Activated T-helper 1 cell treated with anti-CD3 and anti-CD28 coated beads, Interleukin-2, amount 50 U/mL, for 16 hours (primary cell): ENCODE data around the gene CELSR1.

Source experiments
- DNase-seq, 2 donors: peaks; one replicate each; pipeline ENCODE4 v3.0.0-alpha.2; 2020; ENCODE audit warnings: low read depth in 1 of 2, low spot score in 1 of 2

CELSR1 gene

GRCh38 chr22:46354993-46355305 lies 182.5 kb downstream of the CELSR1 start:
- no peak for DNase-seq

- no peak for DNase-seq
Observed at GRCh38 chr22:46354176-46354992, 183.0 kb downstream of the CELSR1 start.

- no peak for DNase-seq
Observed at GRCh38 chr22:46353483-46354105, 183.8 kb downstream of the CELSR1 start.

GRCh38 chr22:46352691-46353386 lies 184.6 kb downstream of the CELSR1 start:
- DNase-seq, result no peak

- DNase-seq, result no peak
Observed at GRCh38 chr22:46352276-46352675, 185.1 kb downstream of the CELSR1 start.

- no peak for DNase-seq
Observed at GRCh38 chr22:46351767-46352166, 185.7 kb downstream of the CELSR1 start.

- DNase-seq, result no peak
Observed at GRCh38 chr22:46351131-46351735, 186.2 kb downstream of the CELSR1 start.

- DNase-seq, result no peak
Observed at GRCh38 chr22:46350646-46351045, 186.8 kb downstream of the CELSR1 start.

- DNase-seq, result no peak
Observed at GRCh38 chr22:46350121-46350520, 187.3 kb downstream of the CELSR1 start.

GRCh38 chr22:46349681-46350080 lies 187.7 kb downstream of the CELSR1 start:
- DNase-seq, result no peak

- DNase-seq, result no peak
Observed at GRCh38 chr22:46349238-46349637, 188.2 kb downstream of the CELSR1 start.

- DNase-seq, result no peak
Observed at GRCh38 chr22:46348099-46348695, 189.2 kb downstream of the CELSR1 start.

GRCh38 chr22:46347646-46348045 lies 189.8 kb downstream of the CELSR1 start:
- DNase-seq, result no peak

GRCh38 chr22:46346680-46347405 lies 190.6 kb downstream of the CELSR1 start:
- DNase-seq, result no peak

- no peak for DNase-seq
Observed at GRCh38 chr22:46340676-46341075, 196.7 kb downstream of the CELSR1 start.

- DNase-seq, result no peak
Observed at GRCh38 chr22:46339956-46340355, 197.5 kb downstream of the CELSR1 start.

- no peak for DNase-seq
Observed at GRCh38 chr22:46338636-46339035, 198.8 kb downstream of the CELSR1 start.

- DNase-seq, result no peak
Observed at GRCh38 chr22:46337870-46338269, 199.6 kb downstream of the CELSR1 start.

GRCh38 chr22:46336119-46337078 lies 201.0 kb downstream of the CELSR1 start:
- DNase-seq, result no peak
